HCT116 (cell line): ENCODE results near the gene FAR1. TPM values are rescaled to one million over a fixed set of nuclear protein-coding genes. Genes with fewer than 3 reads are reported as not detected.

Experiments used
- ATAC-seq: fragments of 200-7000 bp; cut with Tn5 transposase; 2 replicates; pipeline ENCODE4 v1.9.1; 2020; ENCODE audit warnings: mild to moderate bottlenecking, moderate library complexity
- BruUV-seq: library from RNA; stranded (reverse); fragments of 400-500 nt; replicated peaks from 2 replicates; lab custom pipeline; 2021; lab: Mats Ljungman, UMichigan
- CTCF ChIA-PET: fragments of 300-600 bp; sonication (Branson Sonifier 250); formaldehyde crosslinking; loops from one replicate; lab custom pipeline; 2021; ENCODE audit warnings: antibody characterized with exemption; lab: Charles Lee
- POLR2A ChIA-PET: fragments of 300-600, 350-600 bp; sonication (Branson Sonifier 250); formaldehyde crosslinking; loops from one replicate; lab custom pipeline; 2021; ENCODE audit warnings: antibody characterized with exemption; lab: Charles Lee
- RAD21 ChIA-PET, 2 experiments: fragments of 300-600 bp; sonication (Branson Sonifier 250); formaldehyde crosslinking; loops; one replicate each; lab custom pipeline; 2023; ENCODE audit warnings: low total read pairs in 2 of 2; ENCODE audit not compliant: uncharacterized antibody in 2 of 2, unreplicated experiment in 2 of 2, low non-redundant PET in 1 of 2; lab: Charles Lee
- DNase-seq: peaks from one replicate; pipeline ENCODE4 v3.0.0-alpha.2; 2010; ENCODE audit warnings: low read depth, low spot score
- H2AFZ ChIP-seq: fragments of 200-600 bp; shearing (Covaris generic), sonication (generic); 2 replicates; pipeline ENCODE4 v1.6.1; 2017; ENCODE audit warnings: low read depth, mixed run types, mixed read lengths, antibody characterized with exemption, low read length; ENCODE audit not compliant: poor library complexity, severe bottlenecking
- H3K27ac ChIP-seq: 2 replicates; pipeline ENCODE4 v1.5.1; 2012; ENCODE audit warnings: low read depth, low read length
- H3K27me3 ChIP-seq: fragments of 200-600 bp; sonication (generic); 2 replicates; pipeline ENCODE4 v1.6.1; 2016; ENCODE audit warnings: mixed run types, low read length, mixed read lengths; ENCODE audit not compliant: insufficient read depth
- H3K36me3 ChIP-seq, 2 experiments: fragments of 200-500 bp in 1 of 2; fragments of 200-600 bp in 1 of 2; sonication (Bioruptor generic) in 1 of 2; sonication (generic) in 1 of 2; 2 replicates each; pipeline versions ENCODE4 v1.5.1 to v1.6.1; 2014 to 2016; ENCODE audit warnings: low read length in 2 of 2, inconsistent platforms in 1 of 2, mixed read lengths in 1 of 2, mixed run types in 1 of 2; ENCODE audit not compliant: insufficient read depth in 2 of 2, control insufficient read depth in 1 of 2
- H3K4me1 ChIP-seq, 2 experiments: fragments of 200-600 bp in 1 of 2; sonication (generic) in 1 of 2; 2 replicates each; pipeline versions ENCODE4 v1.5.1 to v1.6.1; 2012 to 2017; ENCODE audit warnings: low read length in 2 of 2, inconsistent platforms in 1 of 2, mild to moderate bottlenecking in 1 of 2, mixed read lengths in 1 of 2, mixed run types in 1 of 2, moderate library complexity in 1 of 2; ENCODE audit not compliant: insufficient read depth in 2 of 2, control insufficient read depth in 1 of 2
- H3K4me2 ChIP-seq: fragments of 200-600 bp; sonication (generic); 2 replicates; pipeline ENCODE4 v1.6.1; 2017; ENCODE audit warnings: mixed run types, low read length, mixed read lengths
- H3K4me3 ChIP-seq, 2 experiments: fragments of 200-600 bp in 1 of 2; sonication (generic) in 1 of 2; replicated peaks in 1 of 2; 2 replicates each; pipeline ENCODE4 v1.5.1; 2011 to 2016; ENCODE audit warnings: low read length in 2 of 2, control low read depth in 1 of 2, low read depth in 1 of 2, mild to moderate bottlenecking in 1 of 2, mixed read lengths in 1 of 2, mixed run types in 1 of 2
- H3K79me2 ChIP-seq: fragments of 200-600 bp; sonication (generic); 2 replicates; pipeline ENCODE4 v1.6.1; 2017; ENCODE audit warnings: mild to moderate bottlenecking, mixed run types, low read length, moderate library complexity, mixed read lengths; ENCODE audit not compliant: insufficient read depth
- H3K9ac ChIP-seq: fragments of 200-600 bp; sonication (generic); 2 replicates; pipeline ENCODE4 v1.6.1; 2016; ENCODE audit warnings: low read length, mixed read lengths
- H3K9me2 ChIP-seq: fragments of 200-600 bp; sonication (generic), shearing (Covaris generic); 2 replicates; pipeline ENCODE4 v1.6.1; 2017; ENCODE audit warnings: mixed run types, mild to moderate bottlenecking, moderate library complexity; ENCODE audit not compliant: insufficient read depth
- H3K9me3 ChIP-seq, 2 experiments: fragments of 200-500 bp in 1 of 2; fragments of 200-600 bp in 1 of 2; sonication (Bioruptor generic) in 1 of 2; sonication (generic) in 1 of 2; 2 replicates each; pipeline ENCODE4 v1.6.1; 2014 to 2017; ENCODE audit warnings: low read length in 2 of 2, mixed read lengths in 2 of 2, inconsistent platforms in 1 of 2, low read depth in 1 of 2, mild to moderate bottlenecking in 1 of 2, mixed run types in 1 of 2, moderate library complexity in 1 of 2; ENCODE audit not compliant: control insufficient read depth in 1 of 2, insufficient read depth in 1 of 2
- H4K20me1 ChIP-seq: fragments of 200-600 bp; sonication (generic), shearing (Covaris generic); 2 replicates; pipeline ENCODE4 v1.6.1; 2017; ENCODE audit warnings: mixed run types, mild to moderate bottlenecking, moderate library complexity; ENCODE audit not compliant: insufficient read depth
- ATF3 ChIP-seq: IDR thresholded peaks from 2 replicates; pipeline ENCODE4 v1.6.1; 2012
- EGR1 ChIP-seq: IDR thresholded peaks from 2 replicates; pipeline ENCODE4 v1.6.1; 2012; ENCODE audit warnings: low read depth
- ELF1 ChIP-seq: IDR thresholded peaks from 2 replicates; pipeline ENCODE4 v1.6.1; 2012; ENCODE audit warnings: low read depth, borderline replicate concordance
- FOSL1 ChIP-seq: IDR thresholded peaks from 2 replicates; pipeline ENCODE4 v1.6.1; 2012; ENCODE audit warnings: low read depth
- JUND ChIP-seq: IDR thresholded peaks from 2 replicates; pipeline ENCODE4 v1.6.1; 2012
- MAX ChIP-seq: IDR thresholded peaks from 2 replicates; pipeline ENCODE4 v1.6.1; 2012
- RAD21 ChIP-seq: IDR thresholded peaks from 2 replicates; pipeline ENCODE4 v1.6.1; 2012; ENCODE audit warnings: low read depth, mild to moderate bottlenecking
- SRF ChIP-seq: IDR thresholded peaks from 2 replicates; pipeline ENCODE4 v1.6.1; 2012; ENCODE audit warnings: low read depth
- YY1 ChIP-seq: IDR thresholded peaks from 2 replicates; pipeline ENCODE4 v1.6.1; 2011; ENCODE audit warnings: low read length, low read depth, moderate library complexity, mild to moderate bottlenecking; ENCODE audit not compliant: insufficient replicate concordance; ENCODE audit errors: extremely low read depth
- ZBTB33 ChIP-seq: IDR thresholded peaks from 2 replicates; pipeline ENCODE4 v1.6.1; 2011; ENCODE audit warnings: mild to moderate bottlenecking, low read length, moderate library complexity; ENCODE audit not compliant: insufficient replicate concordance; ENCODE audit errors: extremely low read depth
- ZNF274 ChIP-seq: fragments of 200-500 bp; sonication (Bioruptor generic); IDR thresholded peaks from 2 replicates; pipeline ENCODE4 v1.6.1; 2014; ENCODE audit warnings: mild to moderate bottlenecking, low read depth, low read length, inconsistent platforms
- intact Hi-C: fragments of 100-400 bp; cut with micrococcal nuclease; formaldehyde crosslinking; loops from 2 replicates; pipeline ENCODE4 v1.10.0; 2022
- total RNA-seq: library from RNA; stranded (reverse); gene quantifications from one replicate; pipeline ENCODE4 v1.2.1, GENCODE V29; 2021; ENCODE audit not compliant: unreplicated experiment
- TF ChIP-seq, protein P1 (sequence below): IDR thresholded peaks from 2 replicates; pipeline ENCODE4 v1.6.1; 2012; ENCODE audit warnings: low read depth

FAR1 gene
- total RNA-seq, 1 experiment from 2014 or later = 74.3 TPM

GRCh38 chr11:13695886-13696285, 27.4 kb downstream of the FAR1 start:
- POLR2A ChIA-PET = no interaction called here
- H3K27ac ChIP-seq = no peak overlapping the region
- no peak overlapping the region for H3K9ac ChIP-seq
- CTCF ChIA-PET = no interaction called here
- H2AFZ ChIP-seq = no peak overlapping the region
- no peaks in the 10 kb centered on the region for H3K4me1 ChIP-seq
- H3K27me3 ChIP-seq = no peaks in the 10 kb centered on the region
- H3K9me3 ChIP-seq = no peaks in the 10 kb centered on the region
- intact Hi-C loops = no loop called here
- H4K20me1 ChIP-seq = peaks cover 29% of the 10 kb centered on the region; the same call in 1 of the 2 replicates
- no peak overlapping the region for H3K4me2 ChIP-seq
- no peak for ATAC-seq
- TF ChIP-seq ZNF274 (no peak), JUND (no peak), EGR1 (no peak), ELF1 (no peak), ATF3 (no peak), MAX (no peak), ZBTB33 (no peak), RAD21 (no peak), FOSL1 (no peak), SRF (no peak), YY1 (no peak)
- TF ChIP-seq, protein P1, sequence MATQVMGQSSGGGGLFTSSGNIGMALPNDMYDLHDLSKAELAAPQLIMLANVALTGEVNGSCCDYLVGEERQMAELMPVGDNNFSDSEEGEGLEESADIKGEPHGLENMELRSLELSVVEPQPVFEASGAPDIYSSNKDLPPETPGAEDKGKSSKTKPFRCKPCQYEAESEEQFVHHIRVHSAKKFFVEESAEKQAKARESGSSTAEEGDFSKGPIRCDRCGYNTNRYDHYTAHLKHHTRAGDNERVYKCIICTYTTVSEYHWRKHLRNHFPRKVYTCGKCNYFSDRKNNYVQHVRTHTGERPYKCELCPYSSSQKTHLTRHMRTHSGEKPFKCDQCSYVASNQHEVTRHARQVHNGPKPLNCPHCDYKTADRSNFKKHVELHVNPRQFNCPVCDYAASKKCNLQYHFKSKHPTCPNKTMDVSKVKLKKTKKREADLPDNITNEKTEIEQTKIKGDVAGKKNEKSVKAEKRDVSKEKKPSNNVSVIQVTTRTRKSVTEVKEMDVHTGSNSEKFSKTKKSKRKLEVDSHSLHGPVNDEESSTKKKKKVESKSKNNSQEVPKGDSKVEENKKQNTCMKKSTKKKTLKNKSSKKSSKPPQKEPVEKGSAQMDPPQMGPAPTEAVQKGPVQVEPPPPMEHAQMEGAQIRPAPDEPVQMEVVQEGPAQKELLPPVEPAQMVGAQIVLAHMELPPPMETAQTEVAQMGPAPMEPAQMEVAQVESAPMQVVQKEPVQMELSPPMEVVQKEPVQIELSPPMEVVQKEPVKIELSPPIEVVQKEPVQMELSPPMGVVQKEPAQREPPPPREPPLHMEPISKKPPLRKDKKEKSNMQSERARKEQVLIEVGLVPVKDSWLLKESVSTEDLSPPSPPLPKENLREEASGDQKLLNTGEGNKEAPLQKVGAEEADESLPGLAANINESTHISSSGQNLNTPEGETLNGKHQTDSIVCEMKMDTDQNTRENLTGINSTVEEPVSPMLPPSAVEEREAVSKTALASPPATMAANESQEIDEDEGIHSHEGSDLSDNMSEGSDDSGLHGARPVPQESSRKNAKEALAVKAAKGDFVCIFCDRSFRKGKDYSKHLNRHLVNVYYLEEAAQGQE = no peak
- RAD21 ChIA-PET = no interaction called here
- no peak overlapping the region for H3K4me3 ChIP-seq
- H3K9me2 ChIP-seq = no peaks in the 10 kb centered on the region
- no TSS peak for BruUV-seq
- H3K36me3 ChIP-seq = peaks cover 0 to 6% of the 10 kb centered on the region in 2 experiments; a peak in 1 of 4 replicates
- no peak for DNase-seq
- H3K79me2 ChIP-seq = peaks cover 75% of the 10 kb centered on the region
